Left lung (tissue), 10 donors: ENCODE results near the gene TF. TPM values are rescaled to one million over a fixed set of nuclear protein-coding genes. Genes with fewer than 3 reads are reported as not detected.

Experiments
- ATAC-seq: fragments of 200-7000 bp; cut with Tn5 transposase; one replicate; pipeline ENCODE4 v1.9.1; 2020; ENCODE audit warnings: moderate library complexity
- DNase-seq, 4 donors: peaks; one replicate each; pipeline ENCODE4 v3.0.0-alpha.2; 2013 to 2020
- H3K27ac ChIP-seq, 2 donors: fragments of 200-600 bp; sonication (generic) in 1 of 2; one replicate each; pipeline versions ENCODE4 v1.5.0 to v1.8.0; 2020 to 2021
- H3K27me3 ChIP-seq, 2 donors: fragments of 200-600 bp; sonication (generic) in 1 of 2; one replicate each; pipeline versions ENCODE4 v1.5.0 to v1.8.0; 2020 to 2021
- H3K36me3 ChIP-seq, 2 donors: fragments of 200-600 bp; sonication (generic) in 1 of 2; one replicate each; pipeline versions ENCODE4 v1.5.0 to v1.8.0; 2020 to 2021
- H3K4me1 ChIP-seq, 2 donors: fragments of 200-600 bp; one replicate each; pipeline ENCODE4 v1.8.0; 2021
- H3K4me3 ChIP-seq, 2 donors: fragments of 200-600 bp; sonication (generic) in 1 of 2; one replicate each; pipeline versions ENCODE4 v1.5.0 to v1.8.0; 2020 to 2021; ENCODE audit warnings: mild to moderate bottlenecking in 1 of 2
- H3K9me3 ChIP-seq, 2 donors: fragments of 200-600 bp; sonication (generic) in 1 of 2; one replicate each; pipeline versions ENCODE4 v1.5.0 to v1.8.0; 2020 to 2021
- CTCF ChIP-seq, 2 donors: fragments of 200-600 bp; sonication (generic) in 1 of 2; IDR thresholded peaks; one replicate each; pipeline versions ENCODE4 v1.5.0 to v1.8.0; 2021; ENCODE audit warnings: antibody characterized with exemption in 2 of 2
- intact Hi-C, 2 donors: fragments of 100-400 bp; cut with DNase I; formaldehyde crosslinking; loops; one replicate each; pipeline versions ENCODE4 v1.11.2 to v1.14.2; 2022
- polyA plus RNA-seq, 6 donors: library from polyadenylated mRNA; unstranded; fragments of 120-200 nt; gene quantifications; one replicate each; pipeline ENCODE4 v1.2.1, GENCODE V29; 2013; ENCODE audit not compliant: insufficient read length in 6 of 6
- total RNA-seq, 2 donors: library from RNA; stranded (reverse); fragmentation: NEBNext Ultra II Directional; extraction: Animal tissue kit (Norgen Biotek cat#: 25700); gene quantifications; one replicate each; pipeline ENCODE4 v1.2.1, GENCODE V29; 2021
- donor health status: DM: no; HTN: yes; CAD: no.
- donor health status: DM: no; HTN: no; CAD: no.

TF gene
- total and polyA plus RNA-seq, 8 donors = 2.1 to 13.1 (median 5.2) TPM

GRCh38 chr3:133701435-133702358, 44.5 kb upstream of the TF start:
- no peak for ATAC-seq
- intact Hi-C loops = no loop called here

GRCh38 chr3:133703915-133704314, 42.3 kb upstream of the TF start:
- no peak for TF ChIP-seq CTCF (IDR thresholded peaks at IDR 0.05)
- no peak overlapping the region for H3K4me3 ChIP-seq
- no peaks in the 10 kb centered on the region for H3K9me3 ChIP-seq
- H3K27ac ChIP-seq = no peak overlapping the region
- ATAC-seq (no peak), DNase-seq (no peak)
- no peaks in the 10 kb centered on the region for H3K4me1 ChIP-seq
- intact Hi-C loops = no loop called here
- H3K36me3 ChIP-seq = no peaks in the 10 kb centered on the region
- H3K27me3 ChIP-seq = no peaks in the 10 kb centered on the region

More at GRCh38 chr3:133701435-133702358, 44.5 kb upstream of the TF start:
- Histone ChIP-seq H3K27me3 (no peaks in the 10 kb centered on the region), H3K36me3 (no peaks in the 10 kb centered on the region), H3K27ac (no peak overlapping the region), H3K9me3 (peaks cover 0 to 12% of the 10 kb centered on the region in 2 donors), H3K4me3 (no peak overlapping the region), H3K4me1 (no peaks in the 10 kb centered on the region)
- no peak for TF ChIP-seq CTCF (IDR thresholded peaks at IDR 0.05)
- DNase-seq = no peak

- no peak for ATAC-seq
- H3K4me1 ChIP-seq = no peaks in the 10 kb centered on the region
- DNase-seq = no peak
- H3K36me3 ChIP-seq = no peaks in the 10 kb centered on the region
- H3K4me3 ChIP-seq = no peak overlapping the region
- TF ChIP-seq CTCF (IDR thresholded peaks at IDR 0.05) = no peak
- no peaks in the 10 kb centered on the region for H3K9me3 ChIP-seq
- no peak overlapping the region for H3K27ac ChIP-seq
- intact Hi-C loops = no loop called here
- no peaks in the 10 kb centered on the region for H3K27me3 ChIP-seq
Measured at GRCh38 chr3:133706033-133706432, 40.2 kb upstream of the TF start.

GRCh38 chr3:133709139-133709750, 36.9 kb upstream of the TF start:
- TF ChIP-seq CTCF (IDR thresholded peaks at IDR 0.05) = no peak
- Histone ChIP-seq H3K36me3 (no peaks in the 10 kb centered on the region), H3K27ac (no peak overlapping the region), H3K27me3 (no peaks in the 10 kb centered on the region), H3K4me1 (no peaks in the 10 kb centered on the region), H3K4me3 (no peak overlapping the region), H3K9me3 (no peaks in the 10 kb centered on the region)
- intact Hi-C loops = no loop called here
- DNase-seq (no peak), ATAC-seq (no peak)

- no peaks in the 10 kb centered on the region for H3K9me3 ChIP-seq
- H3K36me3 ChIP-seq = no peaks in the 10 kb centered on the region
- DNase-seq (no peak), ATAC-seq (no peak)
- no peak for TF ChIP-seq CTCF (IDR thresholded peaks at IDR 0.05)
- intact Hi-C loops = no loop called here
- H3K27ac ChIP-seq = no peak overlapping the region
- H3K4me3 ChIP-seq = no peak overlapping the region
- H3K27me3 ChIP-seq = no peaks in the 10 kb centered on the region
- no peaks in the 10 kb centered on the region for H3K4me1 ChIP-seq
Measured at GRCh38 chr3:133711013-133711412, 35.2 kb upstream of the TF start.
